ENCODE results near the gene TSFM. TPM values are rescaled to one million over a fixed set of nuclear protein-coding genes. Genes with fewer than 3 reads are reported as not detected.

The TSFM gene
- total RNA-seq, 1 experiment from 2014 or later: 58.5 TPM

DNA sequence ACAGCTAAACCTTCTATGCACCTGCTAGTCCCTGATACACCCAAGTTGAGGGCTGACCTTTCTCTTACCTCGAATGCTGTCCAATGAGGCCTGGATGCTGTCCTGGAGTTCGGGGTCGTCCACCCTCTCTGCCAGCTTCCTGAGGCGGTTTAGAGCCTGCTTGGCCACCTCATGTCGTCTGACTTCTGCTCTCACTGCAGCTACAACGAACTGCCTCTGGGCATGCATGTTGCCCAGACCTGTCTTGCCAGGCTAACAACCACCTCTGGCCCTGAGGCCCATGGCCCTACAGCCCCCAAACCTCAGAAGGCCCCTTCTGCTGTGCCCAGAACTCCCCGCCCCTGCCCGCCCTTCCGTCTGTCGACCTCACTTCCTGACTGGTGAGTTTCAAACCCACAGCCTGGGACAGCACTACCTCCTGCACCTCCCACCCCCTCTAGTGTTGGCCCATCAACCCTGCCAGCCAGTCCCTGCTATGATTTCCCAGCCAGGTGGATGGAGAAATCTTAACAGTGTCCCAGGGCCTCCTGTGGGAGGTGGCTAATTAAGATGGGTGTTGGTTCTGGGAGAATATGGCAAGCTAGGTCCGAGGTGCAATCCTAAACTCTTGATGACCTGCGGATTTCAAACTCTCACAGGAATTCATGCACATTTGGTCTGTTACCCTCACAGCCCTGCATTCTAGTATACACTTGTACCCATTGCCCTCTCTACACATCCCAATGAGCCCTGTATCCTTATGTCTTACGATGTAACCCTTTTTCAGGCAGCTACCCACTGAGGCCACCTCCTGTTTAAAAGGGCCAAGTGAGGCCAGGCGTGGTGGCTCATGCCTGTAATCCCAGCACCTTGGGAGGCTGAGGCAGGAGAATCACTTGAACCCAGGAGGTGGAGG is 40.5 kb upstream of the TSFM start:
- DNase-seq (ENCODE audit: low spot score): no peak
- no peaks in the 10 kb centered on the region for H3K9me3 ChIP-seq (ENCODE audit: low read depth, low read length, poor library complexity, severe bottlenecking)
- no peak overlapping the region for H3K27ac ChIP-seq (ENCODE audit: low read depth, low read length, poor library complexity, severe bottlenecking)
- ChIA-PET CTCF (no interaction called here), POLR2A (ENCODE audit: low non-redundant PET) (interaction anchor here (0.6 kb wide), 1 partner anchor 189 kb away, joined by 3 read pairs; no protein-coding TSS in a partner anchor)
- H3K36me3 ChIP-seq (ENCODE audit: insufficient read depth, low read length, poor library complexity, severe bottlenecking): peaks cover 10% of the 10 kb centered on the region
- H3K4me3 ChIP-seq (ENCODE audit: low read depth, low read length, poor library complexity, severe bottlenecking): no peak overlapping the region
- H3K4me1 ChIP-seq (ENCODE audit: insufficient read depth, low read length, poor library complexity, severe bottlenecking): peaks cover 29% of the 10 kb centered on the region
- intact Hi-C loops (cut with micrococcal nuclease; ENCODE audit: unreplicated experiment): loop anchor here (5.0 kb wide), 1 partner anchor 280 kb away; no protein-coding TSS in a partner anchor
- no TSS peak for BruUV-seq (replicated peaks)
- TF ChIP-seq EZH2 (IDR thresholded peaks at IDR 0.05; ENCODE audit: borderline replicate concordance, low read depth, low read length, poor library complexity, severe bottlenecking): no peak
- TF ChIP-seq, protein P1, sequence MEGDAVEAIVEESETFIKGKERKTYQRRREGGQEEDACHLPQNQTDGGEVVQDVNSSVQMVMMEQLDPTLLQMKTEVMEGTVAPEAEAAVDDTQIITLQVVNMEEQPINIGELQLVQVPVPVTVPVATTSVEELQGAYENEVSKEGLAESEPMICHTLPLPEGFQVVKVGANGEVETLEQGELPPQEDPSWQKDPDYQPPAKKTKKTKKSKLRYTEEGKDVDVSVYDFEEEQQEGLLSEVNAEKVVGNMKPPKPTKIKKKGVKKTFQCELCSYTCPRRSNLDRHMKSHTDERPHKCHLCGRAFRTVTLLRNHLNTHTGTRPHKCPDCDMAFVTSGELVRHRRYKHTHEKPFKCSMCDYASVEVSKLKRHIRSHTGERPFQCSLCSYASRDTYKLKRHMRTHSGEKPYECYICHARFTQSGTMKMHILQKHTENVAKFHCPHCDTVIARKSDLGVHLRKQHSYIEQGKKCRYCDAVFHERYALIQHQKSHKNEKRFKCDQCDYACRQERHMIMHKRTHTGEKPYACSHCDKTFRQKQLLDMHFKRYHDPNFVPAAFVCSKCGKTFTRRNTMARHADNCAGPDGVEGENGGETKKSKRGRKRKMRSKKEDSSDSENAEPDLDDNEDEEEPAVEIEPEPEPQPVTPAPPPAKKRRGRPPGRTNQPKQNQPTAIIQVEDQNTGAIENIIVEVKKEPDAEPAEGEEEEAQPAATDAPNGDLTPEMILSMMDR (conservative IDR thresholded peaks at IDR 0.05; ENCODE audit: low read depth, low read length): no peak
- H3K27me3 ChIP-seq (replicated peaks; ENCODE audit: insufficient read depth, low read depth, low read length, poor library complexity): peaks cover 7% of the 10 kb centered on the region

GRCh38 chr12:57743769-57744168 is 38.8 kb upstream of the TSFM start:
- Histone ChIP-seq H3K9me3 (ENCODE audit: low read depth, low read length, poor library complexity, severe bottlenecking) (no peaks in the 10 kb centered on the region), H3K4me3 (ENCODE audit: low read depth, low read length, poor library complexity, severe bottlenecking) (peak overlapping the region; percentile 60), H3K27ac (ENCODE audit: low read depth, low read length, poor library complexity, severe bottlenecking) (peak overlapping the region; percentile 97), H3K4me1 (ENCODE audit: insufficient read depth, low read length, poor library complexity, severe bottlenecking) (peaks cover 22% of the 10 kb centered on the region), H3K27me3 (replicated peaks; ENCODE audit: insufficient read depth, low read depth, low read length, poor library complexity) (no peaks in the 10 kb centered on the region), H3K36me3 (ENCODE audit: insufficient read depth, low read length, poor library complexity, severe bottlenecking) (peaks cover 23% of the 10 kb centered on the region)
- BruUV-seq (replicated peaks): no TSS peak
- intact Hi-C loops (cut with micrococcal nuclease; ENCODE audit: unreplicated experiment): loop anchor here (5.0 kb wide), 1 partner anchor 281 kb away; no protein-coding TSS in a partner anchor
- no peak for TF ChIP-seq EZH2 (IDR thresholded peaks at IDR 0.05; ENCODE audit: borderline replicate concordance, low read depth, low read length, poor library complexity, severe bottlenecking)
- TF ChIP-seq, protein P1 (conservative IDR thresholded peaks at IDR 0.05; ENCODE audit: low read depth, low read length): no peak
- CTCF ChIA-PET: no interaction called here
- no peak for DNase-seq (ENCODE audit: low spot score)
- POLR2A ChIA-PET (ENCODE audit: low non-redundant PET): no interaction called here

DNA sequence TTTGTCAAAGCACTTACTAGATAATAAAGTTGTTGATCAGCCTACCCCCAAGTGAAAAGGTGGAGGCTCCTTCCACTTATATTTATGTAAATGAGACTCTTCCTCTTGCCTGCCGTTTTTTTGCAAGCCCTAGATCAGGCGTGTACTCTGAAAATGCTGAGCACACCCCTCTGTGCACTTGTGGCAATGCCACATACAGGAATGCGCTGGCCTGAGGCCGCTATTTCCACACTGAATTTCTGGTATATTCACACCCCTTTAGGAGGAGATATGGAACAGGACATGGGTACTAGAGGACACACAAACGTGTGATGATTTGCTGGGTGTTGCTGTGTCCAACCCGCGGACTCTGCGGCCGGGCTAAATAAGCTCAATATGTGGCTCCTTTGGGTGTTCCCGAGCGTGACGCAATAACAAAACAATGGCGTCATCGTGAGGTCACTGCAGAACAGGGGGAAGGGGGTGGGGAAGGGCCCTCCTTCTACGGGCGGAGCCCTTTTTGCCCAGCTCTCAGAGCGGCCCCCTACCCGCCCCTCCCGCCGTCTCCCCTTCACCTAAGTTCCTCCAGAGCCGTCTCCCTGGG is 38.3 kb upstream of the TSFM start:
- ChIA-PET CTCF (interaction anchor here (1.4 kb wide), 1 partner anchor 18 kb away, joined by 15 read pairs; no protein-coding TSS in a partner anchor), POLR2A (ENCODE audit: low non-redundant PET) (interaction anchor here (0.6 to 1.1 kb wide), 4 partner anchors 15 to 227 kb away, joined by 6 to 9 read pairs (median 8); partner anchors contain the start of gene ARHGEF25)
- Histone ChIP-seq H3K9me3 (ENCODE audit: low read depth, low read length, poor library complexity, severe bottlenecking) (no peaks in the 10 kb centered on the region), H3K27me3 (replicated peaks; ENCODE audit: insufficient read depth, low read depth, low read length, poor library complexity) (no peaks in the 10 kb centered on the region), H3K4me1 (ENCODE audit: insufficient read depth, low read length, poor library complexity, severe bottlenecking) (peaks cover 18% of the 10 kb centered on the region), H3K36me3 (ENCODE audit: insufficient read depth, low read length, poor library complexity, severe bottlenecking) (peaks cover 28% of the 10 kb centered on the region), H3K4me3 (ENCODE audit: low read depth, low read length, poor library complexity, severe bottlenecking) (peak overlapping the region; percentile 60), H3K27ac (ENCODE audit: low read depth, low read length, poor library complexity, severe bottlenecking) (peak overlapping the region; percentile 97)
- DNase-seq (ENCODE audit: low spot score): no peak
- no TSS peak for BruUV-seq (replicated peaks)
- no peak for TF ChIP-seq EZH2 (IDR thresholded peaks at IDR 0.05; ENCODE audit: borderline replicate concordance, low read depth, low read length, poor library complexity, severe bottlenecking)
- TF ChIP-seq, protein P1 (conservative IDR thresholded peaks at IDR 0.05; ENCODE audit: low read depth, low read length): no peak
- intact Hi-C loops (cut with micrococcal nuclease; ENCODE audit: unreplicated experiment): loop anchor here (5.0 kb wide), 1 partner anchor 282 kb away; no protein-coding TSS in a partner anchor

Measured in A673 (cell line).